ENCODE results near the gene OXLD1. TPM values are rescaled to one million over a fixed set of nuclear protein-coding genes. Genes with fewer than 3 reads are reported as not detected.

OXLD1 gene
- total RNA-seq = 29.7 TPM
- long read RNA-seq, transcript OXLD1-206 (1 exons, 1,600 nt) = major isoform, 27 of 39 reads
- long read RNA-seq, transcript OXLD1-201 (2 exons, 620 nt) = minor isoform, 5 of 39 reads
- long read RNA-seq, partial matches to known transcripts = 0 of 39 reads
- long read RNA-seq, other reads (novel, unspliced or antisense) = 2 of 39 reads

- intact Hi-C loops (cut with DNase I) = no loop called here
- peak within 1 kb of the TSS; percentile 100 for H3K4me3 ChIP-seq
- TF ChIP-seq, protein P1, sequence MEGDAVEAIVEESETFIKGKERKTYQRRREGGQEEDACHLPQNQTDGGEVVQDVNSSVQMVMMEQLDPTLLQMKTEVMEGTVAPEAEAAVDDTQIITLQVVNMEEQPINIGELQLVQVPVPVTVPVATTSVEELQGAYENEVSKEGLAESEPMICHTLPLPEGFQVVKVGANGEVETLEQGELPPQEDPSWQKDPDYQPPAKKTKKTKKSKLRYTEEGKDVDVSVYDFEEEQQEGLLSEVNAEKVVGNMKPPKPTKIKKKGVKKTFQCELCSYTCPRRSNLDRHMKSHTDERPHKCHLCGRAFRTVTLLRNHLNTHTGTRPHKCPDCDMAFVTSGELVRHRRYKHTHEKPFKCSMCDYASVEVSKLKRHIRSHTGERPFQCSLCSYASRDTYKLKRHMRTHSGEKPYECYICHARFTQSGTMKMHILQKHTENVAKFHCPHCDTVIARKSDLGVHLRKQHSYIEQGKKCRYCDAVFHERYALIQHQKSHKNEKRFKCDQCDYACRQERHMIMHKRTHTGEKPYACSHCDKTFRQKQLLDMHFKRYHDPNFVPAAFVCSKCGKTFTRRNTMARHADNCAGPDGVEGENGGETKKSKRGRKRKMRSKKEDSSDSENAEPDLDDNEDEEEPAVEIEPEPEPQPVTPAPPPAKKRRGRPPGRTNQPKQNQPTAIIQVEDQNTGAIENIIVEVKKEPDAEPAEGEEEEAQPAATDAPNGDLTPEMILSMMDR (IDR thresholded peaks at IDR 0.05) = no peak
- H3K4me1 ChIP-seq = peaks cover 31% of the 10 kb centered on the region
- H3K36me3 ChIP-seq = peaks cover 34% of the 10 kb centered on the region
- DNase-seq (peak; percentile 98), ATAC-seq (peak; percentile 98 to 99)
- H3K9me3 ChIP-seq = no peaks in the 10 kb centered on the region
- no peaks in the 10 kb centered on the region for H3K27me3 ChIP-seq (ENCODE audit: low read depth)
- H3K27ac ChIP-seq = peak within 1 kb of the TSS; percentile 93
Observed at GRCh38 chr17:81666342-81667191, at the start of gene OXLD1, which contains the start of gene CCDC137. Gene OXLD1 (minus strand): TSS chr17:81666605. CDS start chr17:81666577, 28 bp downstream. Gene CCDC137 (plus strand): TSS chr17:81666737. CDS start chr17:81666767, 30 bp downstream.

GRCh38 chr17:81715107-81715871 is 48.9 kb upstream of the OXLD1 start:
- Histone ChIP-seq H3K9me3 (no peaks in the 10 kb centered on the region), H3K27ac (no peak overlapping the region), H3K4me1 (peaks cover 31% of the 10 kb centered on the region), H3K4me3 (no peak overlapping the region), H3K36me3 (no peaks in the 10 kb centered on the region), H3K27me3 (ENCODE audit: low read depth) (no peaks in the 10 kb centered on the region)
- intact Hi-C loops (cut with DNase I) = no loop called here
- DNase-seq (no peak), ATAC-seq (no peak)
- TF ChIP-seq, protein P1 (IDR thresholded peaks at IDR 0.05) = no peak

- Histone ChIP-seq H3K4me3 (no peak overlapping the region), H3K27ac (no peak overlapping the region), H3K27me3 (ENCODE audit: low read depth) (no peaks in the 10 kb centered on the region), H3K4me1 (peaks cover 33% of the 10 kb centered on the region), H3K36me3 (no peaks in the 10 kb centered on the region), H3K9me3 (no peaks in the 10 kb centered on the region)
- TF ChIP-seq, protein P1 (IDR thresholded peaks at IDR 0.05) = no peak
- DNase-seq (no peak), ATAC-seq (no peak)
- intact Hi-C loops (cut with DNase I) = no loop called here
Observed at GRCh38 chr17:81714412-81715106, 48.2 kb upstream of the OXLD1 start.

GRCh38 chr17:81713556-81714411 is 47.4 kb upstream of the OXLD1 start:
- intact Hi-C loops (cut with DNase I) = no loop called here
- Histone ChIP-seq H3K4me1 (peaks cover 33% of the 10 kb centered on the region), H3K4me3 (peak overlapping the region; percentile 86), H3K9me3 (no peaks in the 10 kb centered on the region), H3K27ac (no peak overlapping the region), H3K36me3 (no peaks in the 10 kb centered on the region), H3K27me3 (ENCODE audit: low read depth) (no peaks in the 10 kb centered on the region)
- ATAC-seq (no peak), DNase-seq (no peak)
- TF ChIP-seq, protein P1 (IDR thresholded peaks at IDR 0.05) = no peak
